Skeletal muscle tissue (tissue), 4 donors: ENCODE measurements around the gene EFCAB10. TPM values are rescaled to one million over a fixed set of nuclear protein-coding genes. Genes with fewer than 3 reads are reported as not detected.
A peak's percentile ranks its signal among the peaks of the same experiment; 100 is the strongest.
"Not testable (repeated sequence)": the region's sequence is repeated elsewhere in the genome, so short reads cannot be mapped to it uniquely, and the experiment has no call there.

Source experiments
- H3K27ac ChIP-seq: one replicate; pipeline ENCODE4 v1.7.0; 2013; ENCODE audit warnings: mild to moderate bottlenecking, low read depth, low read length, inconsistent platforms
- H3K27me3 ChIP-seq, 3 donors: one replicate each; pipeline ENCODE4 v1.7.0; 2013; ENCODE audit warnings: low read length in 3 of 3; ENCODE audit not compliant: control insufficient read depth in 3 of 3, insufficient read depth in 3 of 3
- H3K36me3 ChIP-seq, 3 donors: one replicate each; pipeline ENCODE4 v1.7.0; 2013; ENCODE audit warnings: low read length in 3 of 3; ENCODE audit not compliant: control insufficient read depth in 3 of 3, insufficient read depth in 3 of 3
- H3K4me1 ChIP-seq, 3 donors: one replicate each; pipeline ENCODE4 v1.7.0; 2013; ENCODE audit warnings: low read length in 3 of 3, mild to moderate bottlenecking in 3 of 3; ENCODE audit not compliant: control insufficient read depth in 3 of 3, insufficient read depth in 3 of 3
- H3K4me3 ChIP-seq, 3 donors: one replicate each; pipeline ENCODE4 v1.7.0; 2013; ENCODE audit warnings: low read length in 3 of 3
- H3K9ac ChIP-seq, 3 donors: one replicate each; pipeline ENCODE4 v1.7.0; 2013; ENCODE audit warnings: low read length in 3 of 3, mild to moderate bottlenecking in 3 of 3, moderate library complexity in 2 of 3, low read depth in 1 of 3
- H3K9me3 ChIP-seq, 3 donors: one replicate each; pipeline ENCODE4 v1.7.0; 2013; ENCODE audit warnings: low read length in 3 of 3; ENCODE audit not compliant: control insufficient read depth in 3 of 3
- total RNA-seq: library from RNA; depleted of rRNA; stranded (reverse); fragments of >200 nt; gene quantifications from one replicate; pipeline ENCODE4 v1.2.3, GENCODE V29; 2014
- donor health status: Osteomylitis.

The EFCAB10 gene
- total RNA-seq, 1 donor from 2014 or later: not detected

GRCh38 chr7:105520620-105521019 lies 60.7 kb downstream of the EFCAB10 start:
- Histone ChIP-seq H3K4me1 (peaks cover 10 to 12% (median 11%) of the 10 kb centered on the region in 3 donors), H3K4me3 (peak overlapping the region in 1 of 3 donors; percentile 80), H3K9ac (peak overlapping the region in 1 of 3 donors; percentile 91)
- not testable (repeated sequence) for H3K27ac ChIP-seq, H3K36me3 ChIP-seq, H3K9me3 ChIP-seq, H3K27me3 ChIP-seq

GRCh38 chr7:105519353-105519752 lies 61.9 kb downstream of the EFCAB10 start:
- Histone ChIP-seq H3K4me1 (peaks cover 10 to 12% (median 11%) of the 10 kb centered on the region in 3 donors), H3K9me3 (no peaks in the 10 kb centered on the region), H3K27ac (no peak overlapping the region), H3K4me3 (no peak overlapping the region), H3K9ac (no peak overlapping the region), H3K36me3 (peaks cover 0 to 5% (median 0%) of the 10 kb centered on the region in 3 donors), H3K27me3 (no peaks in the 10 kb centered on the region)

GRCh38 chr7:105515610-105516009 lies 65.7 kb downstream of the EFCAB10 start:
- not testable (repeated sequence) for H3K9me3 ChIP-seq, H3K4me3 ChIP-seq, H3K4me1 ChIP-seq, H3K36me3 ChIP-seq, H3K27me3 ChIP-seq, H3K27ac ChIP-seq, H3K9ac ChIP-seq

Other genes starting within 250 kb of the EFCAB10 start
- 73.6 TPM for gene SRPK2, start 192.6 kb downstream of the EFCAB10 start, total RNA-seq
- gene PUS7, start 59.2 kb downstream of the EFCAB10 start, total RNA-seq: 17.2 TPM
- gene RINT1, start 49.3 kb downstream of the EFCAB10 start, total RNA-seq: 14.6 TPM